Measurements from ENCODE around the gene GRAMD4. TPM values are rescaled to one million over a fixed set of nuclear protein-coding genes. Genes with fewer than 3 reads are reported as not detected.

Gene GRAMD4
- total and polyA plus RNA-seq, 4 donors, result 25.1 to 42.5 (median 39.5) TPM

- H3K27me3 ChIP-seq (ENCODE audit: control insufficient read depth, insufficient read depth, low read length), result no peaks in the 10 kb centered on the region
- H3K27ac ChIP-seq (ENCODE audit: low read depth, low read length), result no peak overlapping the region
- peaks cover 54% of the 10 kb centered on the region for H3K36me3 ChIP-seq (ENCODE audit: control insufficient read depth, insufficient read depth, low read length)
- no peak for DNase-seq (ENCODE audit: low read depth in 4 of 6, low spot score in 6 of 6)
- peaks cover 22% of the 10 kb centered on the region for H3K4me1 ChIP-seq (ENCODE audit: control insufficient read depth, insufficient read depth, low read length)
- no peak overlapping the region for H3K4me3 ChIP-seq (ENCODE audit: low read depth, low read length)
- H3K9me3 ChIP-seq (ENCODE audit: control insufficient read depth, insufficient read depth, low read length), result no peaks in the 10 kb centered on the region
- 81% methylated on average over 17 of the region's 18 CpGs for WGBS (ENCODE audit: insufficient coverage)
These were observed 104.9 kb downstream of the GRAMD4 start for GRCh38 chr22:46725096-46725495.

- WGBS (ENCODE audit: insufficient coverage), result 68% methylated on average over 24 of the region's 38 CpGs
- no peak overlapping the region for H3K27ac ChIP-seq (ENCODE audit: low read depth, low read length)
- peak in 2 of 6 donors; percentile 47 to 74 for DNase-seq (ENCODE audit: low read depth in 4 of 6, low spot score in 6 of 6)
These were observed 106.1 kb downstream of the GRAMD4 start for GRCh38 chr22:46726066-46726985.

GRCh38 chr22:46726986-46727317, 106.8 kb downstream of the GRAMD4 start:
- Histone ChIP-seq H3K27ac (ENCODE audit: low read depth, low read length) (no peak overlapping the region), H3K4me1 (ENCODE audit: control insufficient read depth, insufficient read depth, low read length) (peaks cover 31% of the 10 kb centered on the region), H3K9me3 (ENCODE audit: control insufficient read depth, insufficient read depth, low read length) (no peaks in the 10 kb centered on the region), H3K27me3 (ENCODE audit: control insufficient read depth, insufficient read depth, low read length) (no peaks in the 10 kb centered on the region), H3K4me3 (ENCODE audit: low read depth, low read length) (no peak overlapping the region), H3K36me3 (ENCODE audit: control insufficient read depth, insufficient read depth, low read length) (peaks cover 60% of the 10 kb centered on the region)
- 100% methylated on average over 3 of the region's 3 CpGs for WGBS (ENCODE audit: insufficient coverage)
- DNase-seq (ENCODE audit: low read depth in 4 of 6, low spot score in 6 of 6), result no peak

More at GRCh38 chr22:46726066-46726985, 106.1 kb downstream of the GRAMD4 start:
- H3K4me1 ChIP-seq (ENCODE audit: control insufficient read depth, insufficient read depth, low read length), result peaks cover 28% of the 10 kb centered on the region
- no peaks in the 10 kb centered on the region for H3K9me3 ChIP-seq (ENCODE audit: control insufficient read depth, insufficient read depth, low read length)
- peaks cover 57% of the 10 kb centered on the region for H3K36me3 ChIP-seq (ENCODE audit: control insufficient read depth, insufficient read depth, low read length)
- H3K4me3 ChIP-seq (ENCODE audit: low read depth, low read length), result no peak overlapping the region
- H3K27me3 ChIP-seq (ENCODE audit: control insufficient read depth, insufficient read depth, low read length), result no peaks in the 10 kb centered on the region

- DNase-seq (ENCODE audit: low read depth in 4 of 6, low spot score in 6 of 6), result no peak
- peaks cover 32% of the 10 kb centered on the region for H3K4me1 ChIP-seq (ENCODE audit: control insufficient read depth, insufficient read depth, low read length)
- 95% methylated on average over 16 of the region's 19 CpGs for WGBS (ENCODE audit: insufficient coverage)
- no peak overlapping the region for H3K27ac ChIP-seq (ENCODE audit: low read depth, low read length)
- H3K9me3 ChIP-seq (ENCODE audit: control insufficient read depth, insufficient read depth, low read length), result no peaks in the 10 kb centered on the region
- no peak overlapping the region for H3K4me3 ChIP-seq (ENCODE audit: low read depth, low read length)
- H3K36me3 ChIP-seq (ENCODE audit: control insufficient read depth, insufficient read depth, low read length), result peaks cover 54% of the 10 kb centered on the region
- H3K27me3 ChIP-seq (ENCODE audit: control insufficient read depth, insufficient read depth, low read length), result no peaks in the 10 kb centered on the region
These were observed 107.7 kb downstream of the GRAMD4 start for GRCh38 chr22:46727813-46728364.

- peaks cover 49% of the 10 kb centered on the region for H3K36me3 ChIP-seq (ENCODE audit: control insufficient read depth, insufficient read depth, low read length)
- H3K27ac ChIP-seq (ENCODE audit: low read depth, low read length), result no peak overlapping the region
- H3K4me1 ChIP-seq (ENCODE audit: control insufficient read depth, insufficient read depth, low read length), result peaks cover 32% of the 10 kb centered on the region
- peak in 1 of 6 donors; percentile 40 for DNase-seq (ENCODE audit: low read depth in 4 of 6, low spot score in 6 of 6)
- H3K4me3 ChIP-seq (ENCODE audit: low read depth, low read length), result no peak overlapping the region
- 74% methylated on average over 11 of the region's 11 CpGs for WGBS (ENCODE audit: insufficient coverage)
- no peaks in the 10 kb centered on the region for H3K27me3 ChIP-seq (ENCODE audit: control insufficient read depth, insufficient read depth, low read length)
- H3K9me3 ChIP-seq (ENCODE audit: control insufficient read depth, insufficient read depth, low read length), result no peaks in the 10 kb centered on the region
These were observed 108.3 kb downstream of the GRAMD4 start for GRCh38 chr22:46728470-46728869.

Other genes starting within 250 kb of the GRAMD4 start
- 1 to 10 TPM; 2.9 to 5.6 TPM for gene CELSR1, start 82.8 kb upstream of the GRAMD4 start, total RNA-seq
- gene CELSR1, start 82.8 kb upstream of the GRAMD4 start, polyA plus RNA-seq (ENCODE audit: insufficient read length in 2 of 2), result 1 to 10 TPM; 7.6 to 8.2 TPM
- 10 to 100 TPM; 43.1 to 55.3 TPM for gene CERK, start 117.9 kb downstream of the GRAMD4 start, total RNA-seq
- gene CERK, start 117.9 kb downstream of the GRAMD4 start, polyA plus RNA-seq (ENCODE audit: insufficient read length in 2 of 2), result 10 to 100 TPM; 54.4 to 54.5 TPM
- gene TBC1D22A, start 142.3 kb downstream of the GRAMD4 start, total RNA-seq, result 10 to 100 TPM in 1 of 2 donors, 1 to 10 TPM in 1; 7.1 to 10.0 TPM
- 10 to 100 TPM; 11.5 to 14.6 TPM for gene TBC1D22A, start 142.3 kb downstream of the GRAMD4 start, polyA plus RNA-seq (ENCODE audit: insufficient read length in 2 of 2)